GM19467 (cell line): ENCODE measurements around the gene NIT1.

Experiments used
- ATAC-seq: cut with Tn5 transposase; IDR thresholded peaks from one replicate; pipeline ENCODE4 v1.9.1; 2021; ENCODE audit warnings: mild to moderate bottlenecking, moderate library complexity; ENCODE audit not compliant: unreplicated experiment

NIT1 gene

GRCh38 chr1:161145832-161146231, 27.9 kb downstream of the NIT1 start:
- no peak for ATAC-seq

GRCh38 chr1:161153176-161153575, 35.3 kb downstream of the NIT1 start:
- no peak for ATAC-seq

GRCh38 chr1:161153682-161154337, 35.9 kb downstream of the NIT1 start, which contains the start of gene UFC1:
UFC1 (plus strand) TSS chr1:161153978; CDS start chr1:161153998, 20 bp downstream.
- ATAC-seq = peak; percentile 71

- no peak for ATAC-seq
These were observed 40.0 kb downstream of the NIT1 start for GRCh38 chr1:161157867-161158266.

GRCh38 chr1:161158316-161159010, 40.6 kb downstream of the NIT1 start:
- peak; percentile 6 for ATAC-seq

- peak; percentile 70 for ATAC-seq
These were observed 41.4 kb downstream of the NIT1 start, which contains the start of gene USP21 for GRCh38 chr1:161159087-161159912. USP21 (plus strand) TSS chr1:161159500; CDS start chr1:161160641, 1,141 bp downstream.

GRCh38 chr1:161159913-161160243, 42.0 kb downstream of the NIT1 start:
- no peak for ATAC-seq

- no peak for ATAC-seq
These were observed 42.8 kb downstream of the NIT1 start for GRCh38 chr1:161160671-161161145.

GRCh38 chr1:161161652-161162051, 43.7 kb downstream of the NIT1 start:
- no peak for ATAC-seq

GRCh38 chr1:161162052-161162451, 44.1 kb downstream of the NIT1 start:
- ATAC-seq = no peak

- no peak for ATAC-seq
These were observed 44.9 kb downstream of the NIT1 start for GRCh38 chr1:161162806-161163205.

- ATAC-seq = no peak
These were observed 45.9 kb downstream of the NIT1 start for GRCh38 chr1:161163793-161164192.

- ATAC-seq = no peak
These were observed 47.2 kb downstream of the NIT1 start for GRCh38 chr1:161164901-161165610.

- peak; percentile 92 for ATAC-seq
These were observed 48.1 kb downstream of the NIT1 start, which contains the start of gene PPOX for GRCh38 chr1:161165742-161166668. PPOX (plus strand) TSS chr1:161166426; CDS start chr1:161166848, 422 bp downstream.

GRCh38 chr1:161166669-161167548, 49.0 kb downstream of the NIT1 start:
- no peak for ATAC-seq

- no peak for ATAC-seq
These were observed 51.0 kb downstream of the NIT1 start for GRCh38 chr1:161168906-161169305.
